GM23248 (cell line): ENCODE results near the gene ACVR1B. TPM values are rescaled to one million over a fixed set of nuclear protein-coding genes. Genes with fewer than 3 reads are reported as not detected.

Experiments
- DNase-seq: peaks from one replicate; pipeline ENCODE4 v3.0.0-alpha.2; 2015
- H2AFZ ChIP-seq: fragments of 200-600 bp; sonication (generic); 2 replicates; pipeline ENCODE4 v1.6.1; 2016; ENCODE audit warnings: antibody characterized with exemption
- H3F3A ChIP-seq: fragments of 200-600 bp; sonication (generic); 2 replicates; pipeline ENCODE4 v1.6.1; 2016; ENCODE audit warnings: mild to moderate bottlenecking, antibody characterized with exemption, mixed run types; ENCODE audit not compliant: insufficient read depth
- H3K27ac ChIP-seq: fragments of 200-600 bp; sonication (generic); 2 replicates; pipeline ENCODE4 v1.5.1; 2016; ENCODE audit warnings: mild to moderate bottlenecking
- H3K27me3 ChIP-seq: fragments of 200-600 bp; sonication (generic); replicated peaks from 2 replicates; pipeline ENCODE4 v1.6.1; 2016; ENCODE audit warnings: mild to moderate bottlenecking; ENCODE audit not compliant: insufficient read depth
- H3K36me3 ChIP-seq: fragments of 200-600 bp; sonication (generic); 2 replicates; pipeline ENCODE4 v1.6.1; 2016; ENCODE audit warnings: low read depth, mild to moderate bottlenecking
- H3K4me1 ChIP-seq: fragments of 200-600 bp; sonication (generic); 2 replicates; pipeline ENCODE4 v1.6.1; 2016; ENCODE audit warnings: mild to moderate bottlenecking; ENCODE audit not compliant: insufficient read depth
- H3K4me2 ChIP-seq: fragments of 200-600 bp; sonication (generic); one replicate; pipeline ENCODE4 v1.6.1; 2016; ENCODE audit warnings: mild to moderate bottlenecking; ENCODE audit not compliant: unreplicated experiment
- H3K4me3 ChIP-seq: fragments of 200-600 bp; sonication (generic); 2 replicates; pipeline ENCODE4 v1.5.1; 2016; ENCODE audit warnings: mild to moderate bottlenecking
- H3K79me2 ChIP-seq: fragments of 200-600 bp; sonication (generic); 2 replicates; pipeline ENCODE4 v1.6.1; 2016; ENCODE audit warnings: mild to moderate bottlenecking; ENCODE audit not compliant: insufficient read depth
- H3K9ac ChIP-seq: fragments of 200-600 bp; sonication (generic); 2 replicates; pipeline ENCODE4 v1.6.1; 2016; ENCODE audit warnings: mild to moderate bottlenecking
- H3K9me2 ChIP-seq: fragments of 200-600 bp; sonication (generic); 2 replicates; pipeline ENCODE4 v1.6.1; 2016; ENCODE audit warnings: mixed run types, mild to moderate bottlenecking, moderate library complexity; ENCODE audit not compliant: insufficient read depth
- H3K9me3 ChIP-seq: fragments of 200-600 bp; sonication (generic); one replicate; pipeline ENCODE4 v1.6.1; 2017; ENCODE audit warnings: low read depth
- H4K20me1 ChIP-seq: fragments of 200-600 bp; sonication (generic); 2 replicates; pipeline ENCODE4 v1.6.0; 2016; ENCODE audit not compliant: insufficient read depth
- EZH2 ChIP-seq: fragments of 200-600 bp; sonication (generic); IDR thresholded peaks from 2 replicates; pipeline ENCODE4 v1.6.1; 2018; ENCODE audit warnings: antibody characterized with exemption, mild to moderate bottlenecking; ENCODE audit not compliant: insufficient read depth, poor library complexity, severe bottlenecking
- EZH2phosphoT487 ChIP-seq: fragments of 200-600 bp; sonication (generic); IDR thresholded peaks from 2 replicates; pipeline ENCODE4 v1.6.1; 2018; ENCODE audit warnings: antibody characterized with exemption, moderate library complexity, mild to moderate bottlenecking, low read depth; ENCODE audit not compliant: insufficient read depth
- WGBS, 2 experiments: methylation state at CpG; one replicate each; pipeline ENCODE4 v1.1.6; 2015 to 2017; ENCODE audit warnings: low lambda C conversion rate in 2 of 2, low coverage in 1 of 2; ENCODE audit errors: missing lambda C conversion rate in 2 of 2; 5-methylcytosine and 5-hydroxymethylcytosine counted together
- in situ Hi-C: fragments of 300-500 bp; cut with MboI; formaldehyde crosslinking; loops from 2 replicates; pipeline ENCODE4 v1.15.0; 2020
- polyA plus RNA-seq: library from polyadenylated mRNA; unstranded; fragments of >200 nt; fragmentation: Nextera tagmentation; extraction: Ambion mirVana; gene quantifications from 2 replicates; pipeline ENCODE4 v1.2.1, GENCODE V29; 2016
- total RNA-seq: library from RNA; depleted of rRNA; stranded (reverse); fragments of >200 nt; shearing (Covaris generic); gene quantifications from 2 replicates; pipeline ENCODE4 v1.2.3, GENCODE V29; 2014

The ACVR1B gene
- total and polyA plus RNA-seq, 2 experiments from 2014 or later, result 2.8 to 17.0 TPM

DNA sequence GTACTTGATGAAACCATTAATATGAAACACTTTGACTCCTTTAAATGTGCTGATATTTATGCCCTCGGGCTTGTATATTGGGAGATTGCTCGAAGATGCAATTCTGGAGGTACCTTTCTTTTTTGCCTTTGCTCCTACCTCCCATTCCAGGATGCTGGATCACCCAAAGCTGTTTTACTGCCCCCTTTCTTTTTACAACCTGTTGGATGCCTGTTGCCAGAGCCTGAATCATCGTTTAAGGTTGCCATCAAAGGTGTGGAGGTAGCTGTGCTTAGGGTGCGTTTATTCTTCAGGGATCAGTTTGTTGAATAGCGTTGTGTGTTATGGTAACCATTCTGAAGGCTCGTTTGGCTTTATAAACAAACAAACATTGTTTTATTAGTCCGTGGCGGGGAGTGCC, 35.3 kb downstream of the ACVR1B start:
- Histone ChIP-seq H3K4me2 (no peak overlapping the region), H3K27me3 (no peaks in the 10 kb centered on the region), H3K4me3 (no peak overlapping the region), H3K9me2 (no peaks in the 10 kb centered on the region), H4K20me1 (no peaks in the 10 kb centered on the region), H3K4me1 (no peaks in the 10 kb centered on the region), H3K9ac (no peak overlapping the region), H3K9me3 (no peaks in the 10 kb centered on the region), H3F3A (no peaks in the 10 kb centered on the region), H3K27ac (no peak overlapping the region), H3K79me2 (0 out of 2 replicates have a peak, but pooled peaks cover 3% of the 10 kb centered on the region), H3K36me3 (peaks cover 59% of the 10 kb centered on the region), H2AFZ (no peak overlapping the region)
- DNase-seq, result no peak
- TF ChIP-seq EZH2phosphoT487 (no peak), EZH2 (no peak)
- in situ Hi-C loops, result no loop called here
- 75 to 79% methylated on average over 8 of the region's 8 CpGs for WGBS, 2 experiments

- Histone ChIP-seq H4K20me1 (no peaks in the 10 kb centered on the region), H3K9me2 (no peaks in the 10 kb centered on the region), H3K27me3 (no peaks in the 10 kb centered on the region), H3K4me3 (no peak overlapping the region), H3K9me3 (no peaks in the 10 kb centered on the region), H3F3A (0 out of 2 replicates have a peak, but pooled peaks cover 4% of the 10 kb centered on the region), H2AFZ (no peak overlapping the region), H3K27ac (no peak overlapping the region), H3K36me3 (peaks cover 24% of the 10 kb centered on the region), H3K9ac (no peak overlapping the region), H3K79me2 (no peaks in the 10 kb centered on the region), H3K4me1 (peaks cover 12% of the 10 kb centered on the region), H3K4me2 (no peak overlapping the region)
- in situ Hi-C loops, result no loop called here
- TF ChIP-seq EZH2 (no peak), EZH2phosphoT487 (no peak)
- no peak for DNase-seq
- 71% methylated on average over 5 of the region's 5 CpGs for WGBS, 2 experiments
Measured at GRCh38 chr12:51992246-51992645, 40.7 kb downstream of the ACVR1B start.

GRCh38 chr12:51994539-51994820, 43.0 kb downstream of the ACVR1B start:
- H2AFZ ChIP-seq, result no peak overlapping the region
- H3K9ac ChIP-seq, result no peak overlapping the region
- no peaks in the 10 kb centered on the region for H3K79me2 ChIP-seq
- no peak overlapping the region for H3K4me3 ChIP-seq
- TF ChIP-seq EZH2 (no peak), EZH2phosphoT487 (no peak)
- in situ Hi-C loops, result no loop called here
- H3K27me3 ChIP-seq, result no peaks in the 10 kb centered on the region
- 82 to 84% methylated on average over 17 of the region's 17 CpGs for WGBS, 2 experiments
- H3K9me3 ChIP-seq, result no peaks in the 10 kb centered on the region
- no peak for DNase-seq
- H3K4me2 ChIP-seq, result no peak overlapping the region
- H3F3A ChIP-seq, result 0 out of 2 replicates have a peak, but pooled peaks cover 4% of the 10 kb centered on the region
- H3K27ac ChIP-seq, result peak overlapping the region; percentile 30; the same call in 1 of the 2 replicates
- H3K4me1 ChIP-seq, result peaks cover 12% of the 10 kb centered on the region
- H3K36me3 ChIP-seq, result peaks cover 7% of the 10 kb centered on the region; the same call in 1 of the 2 replicates
- H4K20me1 ChIP-seq, result no peaks in the 10 kb centered on the region; the same call in 1 of the 2 replicates
- H3K9me2 ChIP-seq, result no peaks in the 10 kb centered on the region

- no peak overlapping the region for H3K9ac ChIP-seq
- no peaks in the 10 kb centered on the region for H3K9me2 ChIP-seq
- WGBS, 2 experiments, result 17 to 30% methylated on average over 4 of the region's 4 CpGs
- H3F3A ChIP-seq, result 0 out of 2 replicates have a peak, but pooled peaks cover 4% of the 10 kb centered on the region
- H3K36me3 ChIP-seq, result peaks cover 7% of the 10 kb centered on the region; the same call in 1 of the 2 replicates
- no peak overlapping the region for H3K4me2 ChIP-seq
- H3K27ac ChIP-seq, result peak overlapping the region; percentile 30; the same call in 1 of the 2 replicates
- no peak overlapping the region for H2AFZ ChIP-seq
- DNase-seq, result peak; percentile 66
- TF ChIP-seq EZH2phosphoT487, result no peak
- TF ChIP-seq EZH2, result no peak
- H3K9me3 ChIP-seq, result no peaks in the 10 kb centered on the region
- no peaks in the 10 kb centered on the region for H3K27me3 ChIP-seq
- no peaks in the 10 kb centered on the region; the same call in 1 of the 2 replicates for H4K20me1 ChIP-seq
- no peaks in the 10 kb centered on the region for H3K79me2 ChIP-seq
- in situ Hi-C loops, result no loop called here
- no peak overlapping the region for H3K4me3 ChIP-seq
- peaks cover 12% of the 10 kb centered on the region for H3K4me1 ChIP-seq
Measured at GRCh38 chr12:51994959-51995358, 43.5 kb downstream of the ACVR1B start.

DNA sequence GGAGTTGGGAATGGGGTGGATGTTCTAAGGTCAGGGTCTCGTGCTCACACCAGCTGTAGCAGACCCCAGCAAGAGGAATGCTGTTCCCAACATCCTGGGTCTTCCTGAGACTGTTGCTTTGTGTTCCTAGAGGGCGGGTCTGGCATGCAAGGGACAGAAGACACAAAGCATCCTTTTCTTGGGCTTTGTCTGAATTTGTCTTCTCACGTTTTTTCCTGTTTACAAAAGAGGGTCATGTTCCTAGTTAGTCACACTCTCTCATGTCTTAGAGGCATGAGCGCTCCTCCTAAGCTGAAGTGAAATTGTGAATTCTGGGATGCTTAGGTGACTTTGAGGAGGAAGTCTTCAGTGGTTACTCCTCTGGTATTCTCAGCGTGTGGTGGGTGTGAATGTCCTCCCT, 45.6 kb downstream of the ACVR1B start:
- no peak for DNase-seq
- WGBS, 2 experiments, result 82 to 83% methylated on average over 5 of the region's 5 CpGs
- Histone ChIP-seq H3F3A (0 out of 2 replicates have a peak, but pooled peaks cover 4% of the 10 kb centered on the region), H3K79me2 (no peaks in the 10 kb centered on the region), H3K36me3 (peaks cover 3% of the 10 kb centered on the region; the same call in 1 of the 2 replicates), H3K4me2 (no peak overlapping the region), H3K4me1 (peaks cover 12% of the 10 kb centered on the region), H3K9me2 (no peaks in the 10 kb centered on the region), H2AFZ (no peak overlapping the region), H3K9me3 (no peaks in the 10 kb centered on the region), H3K27me3 (no peaks in the 10 kb centered on the region), H3K4me3 (no peak overlapping the region), H3K9ac (no peak overlapping the region), H4K20me1 (no peaks in the 10 kb centered on the region; the same call in 1 of the 2 replicates), H3K27ac (no peak overlapping the region)
- no peak for TF ChIP-seq EZH2
- TF ChIP-seq EZH2phosphoT487, result no peak
- in situ Hi-C loops, result no loop called here
